Nucleus accumbens (tissue), 56 donors: Measurements from ENCODE around the gene ARHGEF28.

Experiments used
- DNase-seq, 56 donors: peaks; one replicate each; lab custom pipeline; 2025; lab: John Stamatoyannopoulos, UW

The ARHGEF28 gene

DNA sequence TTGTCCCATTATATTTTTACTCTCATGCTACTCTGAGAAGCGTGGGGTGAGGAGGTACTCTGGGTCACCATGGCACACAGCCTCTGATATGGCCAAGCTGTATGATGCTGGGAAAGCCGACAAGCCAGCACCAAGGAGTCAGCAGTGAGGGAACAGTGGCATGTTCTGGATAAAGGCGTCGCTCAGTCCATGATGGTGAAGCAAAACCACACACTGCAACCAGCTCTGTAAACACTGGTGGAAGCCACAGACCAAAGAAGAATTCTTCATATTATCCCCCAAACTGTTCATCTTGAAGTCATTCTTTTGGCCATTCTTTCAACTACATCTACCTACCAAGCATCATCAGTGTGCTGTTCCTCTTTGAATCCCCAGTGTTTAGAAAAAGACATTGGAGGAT lies 264.6 kb downstream of the ARHGEF28 start:
- DNase-seq: no peak

DNA sequence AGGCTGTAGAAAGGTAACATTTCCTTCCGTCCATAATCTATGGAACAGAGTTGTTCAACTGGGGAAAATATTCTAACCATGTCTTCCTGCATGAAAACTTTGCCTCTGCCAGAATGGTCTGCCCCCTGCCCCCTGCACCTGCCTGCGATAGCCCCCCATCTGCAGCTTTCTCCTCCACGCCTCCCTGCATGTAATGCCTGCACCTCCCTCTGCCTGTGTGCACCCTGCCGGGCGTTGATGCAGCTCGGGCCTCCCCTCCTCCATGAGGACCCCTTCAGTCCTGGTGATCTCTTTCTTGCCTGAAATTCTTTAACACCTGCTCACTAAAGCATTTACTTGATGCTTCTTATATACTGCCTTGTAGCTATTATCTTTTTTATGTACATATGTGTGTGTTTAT lies 266.2 kb downstream of the ARHGEF28 start:
- no peak for DNase-seq

DNA sequence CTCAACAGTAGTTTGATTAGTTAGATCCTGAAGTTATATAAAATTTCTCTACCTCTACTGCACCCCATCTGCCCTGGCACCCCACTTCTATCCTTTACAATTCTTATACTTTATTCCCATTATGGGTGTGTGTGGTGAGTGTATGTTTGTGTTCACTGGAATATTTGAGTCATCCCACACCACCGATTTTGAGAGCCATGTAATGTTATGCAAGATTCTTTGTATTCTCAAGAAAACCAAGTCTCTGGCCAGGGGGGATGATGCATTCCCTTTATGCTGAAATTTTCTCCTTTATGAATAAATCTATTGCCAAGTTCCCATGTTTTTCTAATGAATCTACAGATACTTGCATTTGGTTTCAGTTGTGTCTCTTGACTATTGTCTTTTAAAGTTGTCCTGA lies 266.8 kb downstream of the ARHGEF28 start:
- no peak for DNase-seq

DNA sequence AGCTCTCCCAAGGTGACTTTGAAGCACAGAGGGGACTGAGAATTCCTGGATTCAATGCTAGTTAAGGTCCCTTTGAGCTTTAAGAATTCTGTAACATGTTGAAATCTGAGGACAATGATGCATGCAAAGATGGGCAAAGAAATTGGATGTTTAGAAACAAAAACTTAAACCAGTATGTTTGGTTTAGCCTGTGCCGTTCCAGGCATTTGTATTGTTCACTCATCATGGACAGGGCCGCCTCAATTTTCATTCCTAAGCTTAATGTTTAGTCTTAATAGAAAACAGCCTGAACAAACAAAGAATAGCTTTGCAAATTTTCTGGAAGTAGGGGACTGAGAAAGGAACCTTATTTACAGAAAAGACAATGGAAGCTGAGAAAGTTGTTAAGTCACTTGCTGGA lies 267.8 kb downstream of the ARHGEF28 start:
- DNase-seq: no peak

DNA sequence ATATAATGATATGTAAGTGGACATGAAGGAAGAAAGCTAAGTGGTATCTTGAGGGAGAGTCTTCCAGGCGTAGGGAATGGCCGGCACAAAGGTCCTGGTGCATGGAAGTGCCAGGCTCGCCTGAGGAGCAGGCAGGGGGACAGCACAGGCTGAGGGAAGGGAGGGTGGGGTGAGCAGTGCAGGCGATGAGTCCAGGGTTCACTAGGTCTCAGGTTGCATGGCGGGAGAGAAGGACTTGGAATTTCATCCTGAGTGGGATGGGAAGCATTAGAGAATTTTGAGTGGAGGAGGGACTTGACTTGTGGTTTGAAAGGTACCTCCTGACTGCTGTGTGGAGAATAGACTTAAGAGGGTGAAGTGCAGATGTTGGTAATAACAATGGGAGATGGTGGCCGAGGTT lies 268.9 kb downstream of the ARHGEF28 start:
- no peak for DNase-seq

DNA sequence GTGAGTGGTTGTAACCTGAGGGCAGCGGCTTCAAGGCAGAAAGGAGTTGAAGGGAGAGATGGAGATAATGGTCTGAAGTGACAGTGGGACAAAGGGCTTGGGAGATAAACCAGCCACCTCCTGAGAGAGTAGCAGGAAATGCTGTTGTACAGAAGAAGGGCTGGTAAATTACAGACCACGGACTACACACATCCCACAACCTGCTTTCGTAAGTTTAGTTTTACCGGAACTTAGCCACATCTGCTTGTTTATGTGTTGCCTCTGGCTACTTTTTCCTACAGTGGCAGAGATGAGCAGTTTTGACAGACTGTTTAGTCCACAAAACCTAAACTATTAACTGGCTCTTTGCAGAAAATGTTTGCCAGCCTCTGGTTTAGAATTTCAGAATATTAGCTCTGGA lies 269.5 kb downstream of the ARHGEF28 start:
- DNase-seq: no peak

DNA sequence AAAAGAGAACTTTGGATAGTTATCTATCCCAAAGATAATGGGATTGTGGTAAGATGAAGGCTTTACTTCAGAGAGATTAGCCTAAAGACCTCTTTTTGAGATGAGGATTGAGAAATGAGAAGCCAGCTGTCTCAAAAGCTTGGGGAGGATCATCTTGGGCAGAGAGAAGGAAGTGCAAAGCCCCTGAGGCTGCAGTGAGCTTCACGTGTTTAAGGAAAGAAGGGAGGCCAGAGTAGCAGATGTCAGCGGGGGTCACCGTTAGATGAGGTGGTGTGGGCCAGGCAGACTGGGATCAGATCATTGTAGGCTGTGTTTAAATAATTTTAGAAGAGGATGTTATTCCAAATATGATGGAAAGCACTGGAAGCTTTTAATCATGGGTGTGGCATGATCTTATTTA lies 270.1 kb downstream of the ARHGEF28 start:
- no peak for DNase-seq

DNA sequence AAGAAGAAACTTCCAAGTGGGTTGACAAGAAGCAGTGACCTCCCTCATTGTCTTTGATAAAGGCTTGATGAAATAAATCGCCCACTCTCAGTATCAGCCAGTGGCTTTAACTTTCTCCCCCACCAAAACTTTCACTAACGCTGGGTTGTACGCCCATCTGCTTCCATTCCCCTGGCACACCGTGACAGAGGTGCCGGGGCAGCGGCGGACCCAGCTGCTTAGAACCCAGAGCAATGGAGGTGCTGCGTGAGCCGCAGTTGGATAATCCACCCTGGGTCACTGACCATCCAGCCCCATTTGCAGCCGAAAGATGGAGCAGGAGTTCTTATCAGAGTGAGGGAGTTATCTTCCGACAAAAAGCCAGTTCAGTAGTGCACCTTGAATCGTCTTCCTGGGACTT lies 270.7 kb downstream of the ARHGEF28 start:
- no peak for DNase-seq

DNA sequence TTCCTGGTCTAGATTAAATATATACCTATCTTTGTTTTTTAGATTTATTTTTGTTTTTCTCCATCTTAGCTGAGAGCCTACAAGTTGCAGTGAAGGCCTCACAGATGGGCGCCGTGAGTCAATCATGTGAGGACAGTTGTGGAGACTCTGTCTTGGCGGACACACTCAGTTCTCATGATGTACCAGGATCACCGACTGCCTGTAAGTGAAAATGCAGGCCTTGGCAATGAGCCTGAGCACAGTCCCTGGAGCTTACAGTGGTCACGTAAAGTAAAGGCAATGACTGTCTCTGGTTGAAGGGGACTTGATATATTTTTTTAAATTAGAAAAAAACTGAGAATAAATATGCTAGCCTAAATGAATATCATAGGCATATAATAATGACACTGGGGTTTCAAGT lies 271.9 kb downstream of the ARHGEF28 start:
- no peak for DNase-seq

DNA sequence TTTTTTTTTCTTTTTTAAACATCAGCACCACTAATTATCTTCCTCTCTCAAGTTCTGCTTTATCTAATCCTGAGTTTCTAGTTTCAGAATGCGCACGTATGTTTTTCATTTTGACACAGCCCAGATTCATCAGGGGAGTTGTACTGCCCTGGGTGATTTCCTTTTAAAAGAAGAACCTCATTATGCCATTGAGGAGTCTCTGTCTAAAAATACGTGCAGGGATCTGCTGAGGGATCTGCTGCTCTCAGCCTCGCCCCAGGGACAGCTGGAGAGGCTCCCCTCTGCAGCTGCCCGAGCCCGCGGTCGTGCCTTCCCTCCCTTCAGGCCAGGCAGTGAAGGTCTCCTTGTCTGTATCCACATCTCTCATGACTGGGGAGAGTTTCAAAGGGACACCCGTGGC lies 273.1 kb downstream of the ARHGEF28 start:
- DNase-seq: no peak

DNA sequence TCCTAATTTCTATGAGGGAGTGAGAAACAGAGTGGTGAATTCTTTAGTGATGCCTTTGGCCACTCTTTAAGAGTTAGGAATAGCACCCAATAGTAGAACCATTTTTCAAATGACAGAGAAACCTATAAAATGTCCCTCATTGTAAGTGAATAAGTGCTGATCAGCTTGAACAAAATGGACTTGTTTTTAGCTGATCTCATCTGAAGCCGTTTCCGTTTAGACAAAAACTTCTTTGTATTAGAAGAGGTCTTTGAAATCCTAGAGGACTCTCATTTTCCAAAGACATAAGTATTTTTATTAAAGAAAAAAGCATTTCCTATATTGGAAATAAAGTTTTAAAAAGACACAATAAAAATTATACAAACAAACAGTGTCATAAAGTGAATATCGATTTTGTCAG lies 273.9 kb downstream of the ARHGEF28 start:
- DNase-seq: no peak

DNA sequence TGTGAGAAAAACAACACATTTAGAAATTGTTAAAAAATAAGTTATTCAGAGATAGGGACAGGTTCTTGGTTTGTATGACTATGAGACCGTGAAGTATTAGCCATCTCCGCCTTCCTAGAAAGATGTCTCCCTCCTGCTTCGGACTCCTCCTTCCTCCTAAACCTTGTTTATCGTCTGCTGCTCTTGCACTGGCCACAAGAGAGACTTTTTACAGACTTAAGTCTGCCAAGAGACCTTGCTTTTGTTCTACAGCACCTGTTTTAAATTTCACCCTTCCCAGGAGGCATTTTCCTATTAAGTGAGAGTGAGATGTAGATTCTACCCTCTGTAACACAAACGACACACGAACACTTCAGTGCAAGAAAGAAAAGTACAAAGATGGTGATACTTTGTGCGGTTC lies 274.6 kb downstream of the ARHGEF28 start:
- no peak for DNase-seq

DNA sequence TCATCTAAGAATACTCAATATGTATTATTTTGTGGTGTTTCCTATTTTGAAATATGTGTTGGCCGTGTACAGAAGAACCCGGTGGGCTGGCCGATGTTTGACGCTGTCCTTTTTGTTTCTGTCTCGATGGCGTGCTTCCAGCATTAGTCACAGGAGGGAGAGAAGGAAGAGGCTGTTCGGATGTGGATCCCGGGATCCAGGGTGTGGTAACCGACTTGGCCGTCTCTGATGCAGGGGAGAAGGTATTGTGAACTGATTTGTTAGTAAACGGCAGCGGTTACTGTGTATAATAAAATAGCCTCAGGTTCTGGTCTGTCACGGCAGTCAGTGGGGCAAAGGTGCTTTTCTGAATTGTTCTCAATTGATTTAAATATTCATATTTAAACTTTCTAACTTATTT lies 275.0 kb downstream of the ARHGEF28 start:
- no peak for DNase-seq

DNA sequence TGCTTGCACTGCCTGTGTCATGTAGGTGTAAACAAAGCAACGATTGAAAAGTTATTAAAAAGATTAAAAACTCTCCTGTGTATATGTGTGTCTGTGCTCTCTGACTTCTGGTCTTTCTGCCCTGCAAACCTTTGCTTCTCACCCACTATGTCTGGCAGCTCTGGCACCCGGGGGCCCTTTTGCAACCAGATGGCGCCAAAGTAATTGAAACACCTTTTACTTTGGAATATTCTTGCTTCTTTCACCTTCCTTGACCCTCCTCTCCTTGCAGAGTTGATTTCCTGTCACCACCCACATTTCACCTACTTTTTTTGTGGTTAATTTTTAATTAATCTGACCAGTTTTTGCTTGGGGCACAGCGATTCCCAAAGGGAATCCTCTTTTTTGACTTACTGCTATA lies 275.5 kb downstream of the ARHGEF28 start:
- no peak for DNase-seq

DNA sequence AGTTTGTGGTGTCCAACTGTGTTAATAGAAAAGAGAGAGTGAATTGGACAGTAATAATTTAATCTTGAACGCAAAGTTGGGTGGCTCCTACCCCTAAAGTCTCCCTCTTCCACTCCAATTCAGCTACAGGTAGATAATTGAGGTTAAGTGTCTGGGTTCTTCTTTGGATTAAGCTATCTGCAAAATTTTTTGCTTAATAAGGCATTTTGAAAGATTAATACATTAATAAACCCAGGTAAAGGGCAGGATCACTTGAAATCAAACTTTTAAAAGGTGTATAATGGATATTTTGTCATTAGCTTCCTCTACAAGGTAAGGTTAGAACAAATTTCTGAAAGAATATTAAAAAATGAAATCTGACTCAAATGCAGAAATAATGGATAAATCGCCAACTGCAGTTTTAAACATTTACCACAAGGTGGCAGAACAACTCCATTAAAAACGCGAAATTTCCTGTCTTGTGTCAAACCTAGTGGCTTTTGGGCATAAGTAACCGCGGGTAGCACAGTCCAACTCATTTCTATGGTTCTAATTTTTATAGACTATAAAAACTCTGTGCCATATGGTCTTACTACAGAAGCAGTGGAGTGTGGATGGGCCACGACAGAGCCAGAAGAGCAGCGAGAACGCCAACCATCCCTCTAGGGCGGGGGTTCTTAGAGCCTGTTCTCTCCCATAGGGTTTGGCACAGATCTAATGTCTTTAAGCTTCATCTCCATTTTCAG lies 276.5 kb downstream of the ARHGEF28 start:
- peak in 7 of 56 donors; percentile 6 to 24 (median 9) for DNase-seq

DNA sequence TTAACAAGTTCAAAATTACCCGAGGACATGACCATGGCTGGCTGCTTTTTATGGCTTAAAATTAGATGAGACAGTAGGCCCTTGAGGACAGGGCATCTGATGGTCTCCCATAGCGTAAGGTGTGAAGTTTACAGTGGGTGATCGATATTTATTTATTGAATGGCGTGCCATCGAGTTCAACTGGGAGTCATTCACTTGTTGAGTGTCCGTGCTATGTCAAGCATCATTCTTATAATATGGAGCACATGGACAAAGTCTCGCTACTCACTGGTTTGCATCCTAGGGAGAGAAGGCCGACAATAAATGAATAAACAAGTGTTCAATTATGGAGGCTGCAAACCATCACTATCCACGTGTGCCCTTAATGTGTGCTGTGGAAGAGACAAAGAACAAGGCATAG lies 277.2 kb downstream of the ARHGEF28 start:
- no peak for DNase-seq

DNA sequence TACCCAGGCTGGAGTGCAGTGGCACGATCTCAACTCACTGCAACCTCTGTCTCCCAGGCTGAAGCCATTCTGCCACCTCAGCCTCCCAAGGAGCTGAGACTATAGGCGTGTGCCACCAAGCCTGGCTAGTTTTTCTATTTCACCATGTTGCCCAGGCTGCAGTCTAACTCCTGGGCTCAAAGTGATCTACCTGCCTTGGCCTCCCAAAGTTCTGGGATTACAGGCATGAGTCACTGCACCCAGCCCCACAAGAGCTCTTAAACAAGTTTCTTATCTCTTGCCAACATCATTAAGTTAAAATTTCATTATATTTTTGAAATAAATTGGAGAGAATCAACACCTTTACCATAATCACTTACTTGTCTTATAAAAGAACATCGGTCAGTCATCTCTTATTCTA lies 280.3 kb downstream of the ARHGEF28 start:
- DNase-seq: no peak

DNA sequence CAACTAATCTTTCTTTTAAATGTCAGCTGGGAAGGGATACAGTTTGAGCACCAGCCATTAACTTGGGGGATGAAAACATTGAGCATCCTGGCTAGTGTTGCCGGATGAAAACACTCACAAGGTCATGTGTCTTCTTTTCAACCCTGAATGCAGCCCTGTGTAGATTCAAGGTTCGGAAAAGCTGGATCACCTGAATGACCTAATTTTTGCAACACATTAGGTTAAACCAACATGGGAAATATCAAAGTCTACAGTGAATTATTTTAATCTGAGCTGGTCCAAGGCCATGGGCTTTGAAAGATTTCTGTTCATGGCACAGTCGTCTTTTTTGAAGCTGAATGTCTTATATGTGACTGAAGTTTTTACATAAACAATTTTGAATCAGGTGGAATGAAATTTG lies 281.2 kb downstream of the ARHGEF28 start:
- DNase-seq: no peak

DNA sequence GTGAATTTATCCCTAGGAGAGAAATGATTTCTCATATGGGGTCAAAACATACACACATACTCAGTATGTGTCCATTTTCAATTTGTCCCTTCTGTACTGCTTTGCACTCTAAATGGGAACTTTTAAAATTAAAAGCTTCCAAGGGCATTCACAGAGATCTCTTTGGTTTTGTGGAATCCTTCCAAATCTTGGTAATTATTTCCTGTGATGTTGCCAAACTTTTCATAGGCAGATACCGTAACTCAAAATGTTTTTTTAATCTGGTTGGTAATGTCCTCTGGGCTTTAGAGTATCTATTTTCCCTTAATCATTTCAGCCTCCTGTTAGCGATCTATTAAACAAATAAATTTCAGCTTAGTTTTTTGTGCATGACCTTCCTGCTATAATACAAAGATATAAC lies 282.4 kb downstream of the ARHGEF28 start:
- no peak for DNase-seq

DNA sequence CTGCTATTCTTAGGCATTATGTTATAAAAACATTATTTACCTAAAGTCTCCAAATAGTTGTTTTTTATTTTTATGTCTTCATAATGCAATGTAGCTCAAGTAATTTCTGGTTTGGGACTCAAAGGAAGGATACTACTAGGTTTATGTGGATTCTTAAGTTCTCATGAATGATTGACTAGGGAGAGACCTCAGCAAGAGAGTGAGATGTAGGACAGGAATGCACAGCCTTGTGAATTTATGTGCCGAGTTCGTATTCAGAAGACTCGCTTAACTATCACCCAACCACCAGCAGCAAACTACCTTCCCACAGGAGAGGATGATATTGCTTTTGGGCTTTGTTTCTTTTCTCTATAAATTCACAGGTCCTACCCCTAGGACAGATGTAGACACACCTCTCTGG lies 282.9 kb downstream of the ARHGEF28 start:
- no peak for DNase-seq

DNA sequence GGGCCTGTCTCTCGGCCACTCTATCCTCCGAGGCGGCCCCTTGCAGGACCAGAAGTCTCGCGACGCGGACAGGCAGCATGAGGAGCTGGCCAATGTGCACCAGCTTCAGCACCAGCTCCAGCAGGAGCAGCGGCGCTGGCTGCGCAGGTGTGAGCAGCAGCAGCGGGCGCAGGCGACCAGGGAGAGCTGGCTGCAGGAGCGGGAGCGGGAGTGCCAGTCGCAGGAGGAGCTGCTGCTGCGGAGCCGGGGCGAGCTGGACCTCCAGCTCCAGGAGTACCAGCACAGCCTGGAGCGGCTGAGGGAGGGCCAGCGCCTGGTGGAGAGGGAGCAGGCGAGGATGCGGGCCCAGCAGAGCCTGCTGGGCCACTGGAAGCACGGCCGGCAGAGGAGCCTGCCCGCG lies 283.5 kb downstream of the ARHGEF28 start:
- DNase-seq: no peak

DNA sequence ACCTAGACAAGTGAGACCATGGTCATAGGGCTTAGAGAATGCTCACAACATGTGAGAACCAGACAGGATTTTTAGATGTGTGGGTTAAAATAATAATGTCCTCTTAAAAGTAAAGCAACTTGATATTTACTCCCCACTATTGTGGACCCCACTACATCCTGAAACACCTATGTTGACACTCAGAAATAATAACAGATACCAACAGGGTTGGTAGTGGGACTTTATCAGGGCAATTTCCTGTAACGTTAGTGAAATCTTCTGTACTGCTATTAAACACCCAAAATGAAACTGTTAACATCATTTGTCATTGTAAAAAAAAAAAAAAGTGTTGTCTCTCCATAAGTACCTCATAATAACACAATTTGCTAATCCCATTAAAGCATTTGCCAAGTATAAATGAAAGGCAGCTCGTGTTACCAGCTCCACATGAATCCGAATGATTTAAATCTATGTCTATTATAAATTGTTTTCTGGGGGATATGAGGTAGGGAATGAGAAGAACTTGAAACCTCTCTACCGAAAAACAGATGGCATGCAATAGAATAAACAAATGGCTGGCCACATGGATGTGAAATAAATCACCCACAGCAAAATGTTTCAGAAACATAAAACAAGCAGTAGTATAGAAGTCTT lies 285.9 kb downstream of the ARHGEF28 start:
- no peak for DNase-seq

DNA sequence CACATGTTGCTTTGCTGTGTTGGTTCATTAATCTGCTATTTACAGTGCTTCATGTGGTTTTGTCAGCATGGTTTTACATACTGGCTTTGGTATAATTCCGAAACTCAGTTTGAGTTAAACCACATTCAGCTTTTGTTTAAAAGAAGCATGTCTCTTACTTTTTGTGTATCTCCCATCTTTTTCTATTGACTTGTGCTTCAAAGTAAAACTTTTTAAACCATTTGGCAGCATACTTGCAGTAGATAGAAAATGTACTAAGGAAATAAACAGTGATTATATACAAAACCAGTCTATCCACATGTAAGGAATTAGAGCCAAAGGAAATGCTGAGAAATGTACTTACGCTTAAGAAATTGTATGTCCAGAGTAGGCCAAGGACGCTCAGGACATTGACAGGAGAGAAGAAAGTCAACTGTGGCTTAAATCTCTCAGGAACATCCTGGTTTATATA lies 286.9 kb downstream of the ARHGEF28 start:
- no peak for DNase-seq
